Activated T-cell treated with anti-CD3 and anti-CD28 coated beads for 48 hours (primary cell): ENCODE data around the gene PTRH2.
"Not testable (repeated sequence)": the region's sequence is repeated elsewhere in the genome, so short reads cannot be mapped to it uniquely, and the experiment has no call there.

Experiments used
- DNase-seq: peaks from one replicate; pipeline ENCODE4 v3.0.0-alpha.2; 2020; ENCODE audit warnings: low read depth

The PTRH2 gene

DNA sequence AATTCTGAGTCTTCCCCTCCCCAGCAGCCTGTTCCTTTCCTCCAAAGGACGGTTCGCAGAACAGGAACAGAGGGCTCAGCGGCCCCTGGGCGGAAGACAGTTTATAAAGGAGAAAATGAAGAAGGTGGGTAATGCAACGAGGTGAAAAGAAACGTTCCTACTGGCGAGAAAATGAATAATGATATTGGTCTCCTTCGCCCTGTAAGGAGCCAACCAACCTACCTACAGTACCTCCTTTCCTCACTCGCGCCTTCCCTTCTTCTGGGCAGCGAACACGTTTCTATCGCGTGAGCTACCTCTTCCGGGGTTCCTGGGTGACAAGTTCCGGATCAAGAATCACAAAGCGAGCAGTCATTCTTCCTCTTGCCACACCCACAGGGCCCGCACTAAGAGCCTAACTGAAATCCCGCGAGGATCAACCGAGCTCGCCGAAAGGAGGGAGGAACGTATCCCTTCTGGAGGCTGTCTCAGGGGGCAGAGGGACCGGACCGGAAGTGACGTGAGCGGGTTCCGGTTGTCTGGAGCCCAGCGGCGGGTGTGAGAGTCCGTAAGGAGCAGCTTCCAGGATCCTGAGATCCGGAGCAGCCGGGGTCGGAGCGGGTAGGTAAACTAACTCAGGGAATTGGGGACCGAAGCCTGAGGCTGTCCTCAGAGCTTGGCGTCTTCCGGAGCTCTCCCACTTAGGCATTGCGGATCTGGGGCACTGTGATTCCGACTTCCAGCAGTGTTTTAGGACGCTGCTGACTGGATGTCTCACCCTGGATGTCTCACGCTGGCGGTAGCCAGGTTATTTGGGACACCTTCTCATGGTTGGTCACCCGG, at the start of gene PTRH2, which contains the start of gene VMP1:
Gene PTRH2, minus strand, starts transcription at position 282 of the 822 bp plus-strand sequence. CDS start 9,452 bp downstream, outside the sequence.
Gene VMP1, plus strand, starts transcription at position 506 of the 822 bp plus-strand sequence. CDS start 23,793 bp downstream, outside the sequence.
- peak; percentile 89 for DNase-seq

DNA sequence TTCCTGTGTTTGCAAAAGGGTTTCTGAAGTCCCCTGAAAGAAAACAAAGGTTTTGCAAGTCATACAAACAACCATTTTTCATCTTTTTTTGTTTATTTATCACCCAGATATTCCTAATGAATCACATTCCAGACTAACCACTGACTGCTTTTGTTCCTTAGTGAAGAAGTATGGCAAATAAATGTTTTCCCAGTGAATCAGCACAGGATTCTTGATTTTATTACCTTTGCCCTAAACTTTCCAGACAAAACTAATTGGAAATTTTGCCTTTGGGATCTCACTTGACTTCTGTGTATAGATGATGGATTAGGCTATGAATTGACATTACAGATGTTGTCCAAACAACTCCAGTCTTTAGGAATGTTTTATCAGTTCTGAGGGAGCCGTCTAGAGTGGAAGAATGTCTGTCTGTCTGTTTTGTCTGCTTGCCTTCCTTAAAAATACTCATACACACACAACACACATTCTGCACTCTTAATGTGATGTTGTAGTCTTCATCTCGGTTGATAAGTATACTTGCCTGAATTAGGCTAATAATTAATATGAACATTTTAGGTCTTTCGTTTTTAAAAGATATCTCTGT, 49.1 kb upstream of the PTRH2 start:
- DNase-seq = no peak

- DNase-seq = not testable (repeated sequence)
Observed at GRCh38 chr17:59755069-59755468, 47.8 kb upstream of the PTRH2 start.

- DNase-seq = no peak
Observed at GRCh38 chr17:59754552-59754951, 47.3 kb upstream of the PTRH2 start.

GRCh38 chr17:59753522-59754467, 46.6 kb upstream of the PTRH2 start:
- no peak for DNase-seq

GRCh38 chr17:59752922-59753321, 45.7 kb upstream of the PTRH2 start:
- DNase-seq = no peak

- no peak for DNase-seq
Observed at GRCh38 chr17:59752446-59752845, 45.2 kb upstream of the PTRH2 start.

GRCh38 chr17:59751955-59752413, 44.8 kb upstream of the PTRH2 start:
- DNase-seq = no peak

DNA sequence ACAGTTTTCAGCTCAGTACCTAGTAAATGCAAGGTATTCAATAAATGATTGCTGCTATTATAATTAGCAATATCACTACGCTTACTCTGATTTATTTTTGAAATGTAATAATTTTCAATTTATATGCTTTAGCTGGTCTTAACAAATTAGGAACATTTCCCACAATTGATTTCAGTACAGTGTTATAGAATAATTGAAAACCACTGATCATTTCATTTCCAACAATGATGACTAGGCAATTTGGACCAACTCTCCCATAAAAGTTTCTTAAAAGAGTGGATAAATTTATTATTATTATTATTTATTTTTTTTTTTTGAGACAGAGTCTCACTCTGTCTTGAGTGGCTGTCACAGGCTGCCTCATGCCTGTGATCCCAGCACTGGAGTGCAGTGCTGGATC, 41.4 kb upstream of the PTRH2 start:
- DNase-seq = no peak

DNA sequence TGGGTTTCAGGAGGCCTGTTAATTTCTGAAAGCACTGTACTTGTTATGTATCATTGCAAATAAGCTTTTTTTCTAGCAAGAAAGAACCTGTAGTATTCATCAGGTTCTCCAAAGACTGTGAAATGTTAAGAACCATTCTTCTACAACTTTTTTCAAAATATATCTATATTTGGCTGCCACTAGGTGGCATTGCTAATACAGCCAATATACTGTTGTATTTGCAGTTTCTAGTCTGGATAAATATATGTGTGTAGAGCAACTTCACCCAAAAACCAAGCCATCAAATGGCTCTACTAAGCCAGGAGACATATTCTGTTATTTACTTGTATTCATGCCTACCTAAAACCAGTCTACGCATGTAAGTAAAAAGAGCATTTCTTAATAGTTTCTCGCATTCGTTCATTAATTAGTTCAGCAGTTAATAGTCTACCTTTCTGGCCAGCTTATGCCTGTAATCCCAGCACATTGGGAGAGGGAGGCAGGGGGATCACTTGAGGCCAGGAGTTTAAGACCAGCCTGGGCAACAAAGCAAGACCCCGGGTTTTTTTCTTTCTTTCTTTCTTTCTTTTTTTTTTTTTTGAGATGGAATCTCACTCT, 39.7 kb upstream of the PTRH2 start:
- DNase-seq = no peak

- DNase-seq = no peak
Observed at GRCh38 chr17:59745040-59745439, 37.8 kb upstream of the PTRH2 start.

DNA sequence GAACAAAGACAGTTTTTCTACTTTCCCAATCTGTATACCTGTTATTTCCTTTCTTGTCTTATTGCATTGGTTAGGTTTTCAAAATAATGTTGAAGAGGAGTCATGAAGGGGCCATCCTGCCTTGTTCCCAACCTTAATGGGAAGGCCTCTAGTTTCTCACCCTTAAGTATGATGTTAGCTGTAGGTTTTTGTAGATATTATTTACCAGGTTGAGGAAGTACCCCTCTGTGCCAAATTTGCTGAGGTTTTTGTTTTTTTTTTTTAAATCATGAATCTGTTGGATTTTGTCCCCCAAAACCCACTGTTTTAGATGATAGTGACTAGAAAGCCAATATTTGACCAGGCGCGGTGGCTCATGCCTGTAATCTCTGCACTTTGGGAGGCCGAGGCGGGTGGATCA, 36.6 kb upstream of the PTRH2 start:
- no peak for DNase-seq

- no peak for DNase-seq
Observed at GRCh38 chr17:59737324-59737723, 30.1 kb upstream of the PTRH2 start.

DNA sequence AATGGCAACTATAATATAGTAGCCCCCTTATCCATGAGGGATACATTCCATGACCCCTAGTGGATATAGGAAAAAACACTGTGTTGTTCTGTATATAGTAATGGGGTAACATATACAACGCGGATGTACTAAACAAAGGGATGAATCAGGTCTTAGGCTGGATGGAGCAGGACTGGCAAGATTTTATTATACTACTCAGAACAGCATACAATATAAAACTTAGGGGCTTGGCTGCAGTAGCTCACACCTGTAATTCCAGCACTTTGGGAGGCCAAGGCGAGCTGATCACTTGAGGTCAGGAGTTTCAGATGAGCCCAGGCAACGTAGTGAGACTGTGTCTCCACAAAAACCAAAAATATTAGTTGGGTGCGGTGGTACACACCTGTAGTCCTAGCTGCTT, 27.0 kb upstream of the PTRH2 start:
- DNase-seq = no peak

- DNase-seq = no peak
Observed at GRCh38 chr17:59733697-59734096, 26.5 kb upstream of the PTRH2 start.

DNA sequence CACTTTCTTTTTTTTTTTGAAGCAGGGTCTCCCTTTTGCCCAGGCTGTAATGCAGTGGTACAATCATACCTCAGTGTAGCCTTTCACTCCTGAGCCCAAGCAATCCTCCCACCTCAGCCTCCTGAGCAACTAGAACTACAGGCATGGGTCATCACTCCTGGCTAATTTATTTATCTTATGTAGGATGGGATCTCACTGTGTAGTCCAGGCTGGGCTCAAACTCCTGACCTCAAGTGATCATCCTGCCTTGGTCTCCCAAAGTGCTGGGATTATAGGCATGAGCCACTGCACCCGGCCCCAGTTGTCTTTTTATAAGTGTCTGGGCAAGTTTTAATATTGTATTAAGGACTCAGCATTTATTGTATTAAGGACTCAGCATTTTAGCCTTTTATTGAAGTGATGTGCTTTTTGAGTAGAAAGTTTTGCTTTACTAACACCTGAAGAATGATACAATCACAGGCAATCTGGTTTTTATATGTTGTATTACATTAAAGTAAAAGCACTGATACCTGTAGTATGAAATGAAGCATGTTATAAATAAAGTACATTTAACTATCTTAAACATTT, 23.1 kb upstream of the PTRH2 start:
- no peak for DNase-seq

GRCh38 chr17:59727817-59728533, 20.7 kb upstream of the PTRH2 start:
- DNase-seq = no peak

GRCh38 chr17:59725691-59726090, 18.5 kb upstream of the PTRH2 start:
- DNase-seq = no peak

- DNase-seq = no peak
Observed at GRCh38 chr17:59723607-59724006, 16.4 kb upstream of the PTRH2 start.

DNA sequence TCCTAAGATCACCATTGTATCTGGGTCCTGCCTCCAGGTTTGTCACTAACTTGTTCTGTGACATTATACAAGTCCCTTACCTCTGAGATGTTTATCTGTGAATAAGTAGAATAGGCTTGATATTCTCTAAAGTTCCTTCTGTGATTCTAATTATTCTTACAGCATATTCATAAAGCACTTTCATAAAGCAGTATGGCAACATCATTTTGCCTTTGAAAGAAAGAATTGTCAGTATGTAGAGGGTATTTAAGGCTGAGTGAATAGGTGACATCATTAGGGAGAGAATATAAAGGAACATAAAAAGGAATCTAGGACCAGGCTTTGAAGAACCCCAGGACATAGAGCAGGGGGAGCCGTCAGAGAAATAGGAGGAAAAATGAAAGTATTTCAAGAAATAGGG, 15.8 kb upstream of the PTRH2 start:
- DNase-seq = no peak

DNA sequence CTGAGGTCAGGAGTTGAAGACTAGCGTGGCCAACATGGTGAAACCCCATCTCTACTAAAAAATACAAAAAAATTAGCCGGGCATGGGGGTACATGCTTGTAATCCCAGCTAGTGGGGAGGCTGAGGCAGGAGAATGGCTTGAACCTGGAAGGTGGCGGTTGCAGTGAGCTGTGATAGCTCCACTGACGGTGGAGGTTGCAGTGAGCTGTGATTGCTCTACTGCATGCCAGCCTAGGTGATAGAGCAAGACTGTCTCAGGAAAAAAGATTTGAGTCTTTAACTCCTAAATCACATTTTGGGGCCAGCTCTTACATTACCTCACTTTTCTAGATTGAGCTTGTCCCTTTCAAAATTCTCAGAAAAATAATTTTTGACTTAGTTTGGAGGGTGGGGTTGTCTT, 15.4 kb upstream of the PTRH2 start:
- no peak for DNase-seq
